H1 (cell line): ENCODE measurements around the gene NIM1K. TPM values are rescaled to one million over a fixed set of nuclear protein-coding genes. Genes with fewer than 3 reads are reported as not detected.

ENCODE experiments used
- CTCF ChIA-PET: fragments of 300-600 bp; sonication (Branson Sonifier 250); formaldehyde crosslinking; loops from one replicate; lab custom pipeline; 2021; ENCODE audit not compliant: partially characterized antibody; lab: Charles Lee
- POLR2A ChIA-PET: fragments of 300-600 bp; sonication (Branson Sonifier 250); formaldehyde crosslinking; loops from one replicate; lab custom pipeline; 2021; ENCODE audit warnings: inconsistent platforms; ENCODE audit not compliant: partially characterized antibody; lab: Charles Lee
- DNase-seq, 2 experiments: peaks; one replicate each; pipeline versions ENCODE4 v3.0.0 to v3.0.0-alpha.2; 2010 to 2022; ENCODE audit warnings: low spot score in 2 of 2, low read depth in 1 of 2, mixed read lengths in 1 of 2
- FAIRE-seq: peaks from 2 replicates; lab custom pipeline; 2011; peaks lifted over from hg19 to GRCh38; lab: Jason Lieb, UNC
- H2AFZ ChIP-seq: 2 replicates; pipeline ENCODE4 v1.8.1; 2012; ENCODE audit warnings: low read length, inconsistent platforms
- H2AK5ac ChIP-seq: 2 replicates; pipeline ENCODE4 v1.6.1; 2013; ENCODE audit warnings: low read depth, low read length
- H2BK120ac ChIP-seq: replicated peaks from 2 replicates; pipeline ENCODE3; 2013; ENCODE audit warnings: low read depth, low read length, inconsistent platforms
- H2BK12ac ChIP-seq: 2 replicates; pipeline ENCODE4 v1.6.1; 2013; ENCODE audit warnings: low read depth, low read length
- H2BK15ac ChIP-seq: 2 replicates; pipeline ENCODE4 v1.6.1; 2013; ENCODE audit warnings: low read length
- H2BK20ac ChIP-seq: 2 replicates; pipeline ENCODE4 v1.6.1; 2013; ENCODE audit warnings: low read length
- H2BK5ac ChIP-seq: 2 replicates; pipeline ENCODE4 v1.6.1; 2013; ENCODE audit warnings: low read depth, low read length
- H3K14ac ChIP-seq: 2 replicates; pipeline ENCODE4 v1.6.1; 2013; ENCODE audit warnings: inconsistent platforms; ENCODE audit not compliant: insufficient read length
- H3K18ac ChIP-seq: 2 replicates; pipeline ENCODE4 v1.6.1; 2013; ENCODE audit warnings: low read length; ENCODE audit errors: extremely low read depth
- H3K23ac ChIP-seq: 2 replicates; pipeline ENCODE4 v1.6.1; 2013; ENCODE audit warnings: inconsistent platforms; ENCODE audit not compliant: insufficient read length
- H3K23me2 ChIP-seq: 2 replicates; pipeline ENCODE4 v1.6.1; 2013; ENCODE audit warnings: low read depth, low read length
- H3K27ac ChIP-seq: 2 replicates; pipeline ENCODE4 v1.6.1; 2011; ENCODE audit warnings: low read depth, low read length, inconsistent platforms
- H3K27me3 ChIP-seq, 4 experiments: replicated peaks in 1 of 4; 1 replicate in 1 of 4; 2 replicates in 3 of 4; pipeline versions ENCODE4 v1.6.1 to v1.8.1; 2011 to 2013; ENCODE audit warnings: low read length in 3 of 4, mild to moderate bottlenecking in 3 of 4, inconsistent platforms in 2 of 4, mixed read lengths in 2 of 4, moderate library complexity in 1 of 4; ENCODE audit not compliant: control insufficient read depth in 3 of 4, insufficient read depth in 3 of 4; ENCODE audit errors: extremely low read depth in 1 of 4
- H3K36me3 ChIP-seq, 4 experiments: 2 replicates each; pipeline versions ENCODE4 v1.6.1 to v1.8.1; 2011 to 2013; ENCODE audit warnings: mild to moderate bottlenecking in 4 of 4, low read length in 3 of 4, moderate library complexity in 2 of 4, control low read depth in 1 of 4, inconsistent platforms in 1 of 4; ENCODE audit not compliant: insufficient read depth in 4 of 4, control insufficient read depth in 2 of 4
- H3K4ac ChIP-seq: replicated peaks from 2 replicates; pipeline ENCODE3; 2013; ENCODE audit warnings: low read length, low read depth, mixed read lengths, inconsistent platforms; ENCODE audit not compliant: insufficient read length
- H3K4me1 ChIP-seq, 4 experiments: replicated peaks in 1 of 4; 1 replicate in 1 of 4; 2 replicates in 3 of 4; pipeline versions ENCODE4 v1.6.1 to v1.8.1; 2011 to 2013; ENCODE audit warnings: low read length in 3 of 4, inconsistent platforms in 2 of 4, mixed read lengths in 1 of 4; ENCODE audit not compliant: insufficient read depth in 4 of 4, control insufficient read depth in 3 of 4
- H3K4me2 ChIP-seq, 2 experiments: 2 replicates each; pipeline versions ENCODE4 v1.6.1 to v1.8.1; 2011 to 2013; ENCODE audit warnings: low read depth in 2 of 2, low read length in 2 of 2, control low read depth in 1 of 2, inconsistent platforms in 1 of 2, mild to moderate bottlenecking in 1 of 2; ENCODE audit not compliant: insufficient read depth in 1 of 2
- H3K4me3 ChIP-seq, 4 experiments: fragments of 200-600, 300-600 bp in 1 of 4; sonication (generic), shearing (Covaris generic), sonication (Bioruptor Twin) in 1 of 4; 2 replicates each; pipeline versions ENCODE4 v1.5.1 to v1.8.1; 2011 to 2016; ENCODE audit warnings: low read length in 4 of 4, low read depth in 3 of 4, control low read depth in 2 of 4, inconsistent platforms in 2 of 4, mild to moderate bottlenecking in 2 of 4, mixed read lengths in 1 of 4, moderate library complexity in 1 of 4; ENCODE audit not compliant: insufficient read depth in 2 of 4; ENCODE audit errors: extremely low read depth in 1 of 4
- H3K56ac ChIP-seq: replicated peaks from 2 replicates; pipeline ENCODE3; 2013; ENCODE audit warnings: low read depth, mild to moderate bottlenecking, mixed read lengths, low read length, inconsistent platforms; ENCODE audit not compliant: insufficient read length
- H3K79me1 ChIP-seq: 2 replicates; pipeline ENCODE4 v1.6.1; 2013; ENCODE audit warnings: low read depth, low read length, control low read depth
- H3K79me2 ChIP-seq, 2 experiments: 2 replicates each; pipeline versions ENCODE4 v1.6.1 to v1.8.1; 2012 to 2013; ENCODE audit warnings: low read length in 2 of 2, mild to moderate bottlenecking in 2 of 2, inconsistent platforms in 1 of 2; ENCODE audit not compliant: insufficient read depth in 2 of 2, control insufficient read depth in 1 of 2
- H3K9ac ChIP-seq, 4 experiments: replicated peaks in 1 of 4; 1 replicate in 1 of 4; 2 replicates in 3 of 4; pipeline versions ENCODE4 v1.6.1 to v1.8.1; 2011 to 2013; ENCODE audit warnings: low read depth in 3 of 4, low read length in 3 of 4, control low read depth in 2 of 4, mild to moderate bottlenecking in 2 of 4, moderate library complexity in 2 of 4, inconsistent platforms in 1 of 4; ENCODE audit errors: extremely low read depth in 1 of 4
- H3K9me3 ChIP-seq, 2 experiments: 2 replicates each; pipeline versions ENCODE4 v1.6.1 to v1.8.1; 2012 to 2013; ENCODE audit warnings: mild to moderate bottlenecking in 2 of 2, moderate library complexity in 2 of 2, control low read depth in 1 of 2, inconsistent platforms in 1 of 2, low read depth in 1 of 2, low read length in 1 of 2, mixed read lengths in 1 of 2; ENCODE audit not compliant: insufficient read depth in 2 of 2
- H4K20me1 ChIP-seq, 2 experiments: replicated peaks in 1 of 2; 2 replicates each; pipeline versions ENCODE3 to v1.8.1; 2011 to 2013; ENCODE audit warnings: inconsistent platforms in 2 of 2, low read length in 2 of 2, mild to moderate bottlenecking in 1 of 2; ENCODE audit not compliant: insufficient read depth in 2 of 2, control insufficient read depth in 1 of 2
- H4K5ac ChIP-seq: 2 replicates; pipeline ENCODE4 v1.6.1; 2013; ENCODE audit warnings: low read length, low read depth, mixed read lengths, inconsistent platforms; ENCODE audit not compliant: insufficient read length
- H4K8ac ChIP-seq: 2 replicates; pipeline ENCODE4 v1.8.0; 2013; ENCODE audit warnings: mild to moderate bottlenecking, moderate library complexity, low read length, inconsistent platforms; ENCODE audit not compliant: insufficient read depth; ENCODE audit errors: extremely low read depth
- H4K91ac ChIP-seq: replicated peaks from 2 replicates; pipeline ENCODE3; 2013; ENCODE audit warnings: low read length, mixed read lengths, inconsistent platforms; ENCODE audit not compliant: insufficient read length
- GABPA ChIP-seq: IDR thresholded peaks from 2 replicates; pipeline ENCODE4 v1.6.1; 2011; ENCODE audit warnings: mild to moderate bottlenecking, low read length, moderate library complexity, borderline replicate concordance; ENCODE audit not compliant: insufficient read depth
- NRF1 ChIP-seq: IDR thresholded peaks from 2 replicates; pipeline ENCODE4 v1.6.1; 2011; ENCODE audit warnings: mild to moderate bottlenecking, low read depth, low read length, improper control_type of control experiment
- PHF8 ChIP-seq: fragments of 200-600 bp; sonication (generic); conservative IDR thresholded peaks from 2 replicates; pipeline ENCODE4 v1.7.1; 2012; ENCODE audit warnings: low read depth, mild to moderate bottlenecking, inconsistent platforms, low read length, moderate library complexity
- POLR2A ChIP-seq, 2 experiments: IDR thresholded peaks; 1 replicate in 1 of 2; 2 replicates in 1 of 2; pipeline ENCODE4 v1.6.1; 2011; ENCODE audit warnings: low read depth in 2 of 2, low read length in 2 of 2, mild to moderate bottlenecking in 2 of 2; ENCODE audit errors: control extremely low read depth in 1 of 2
- POLR2AphosphoS5 ChIP-seq: IDR thresholded peaks from 2 replicates; pipeline ENCODE4 v1.6.1; 2011; ENCODE audit warnings: low read depth, low read length
- SIRT6 ChIP-seq: IDR thresholded peaks from one replicate; pipeline ENCODE4 v1.7.1; 2012; ENCODE audit warnings: low read length, inconsistent platforms
- SIX5 ChIP-seq: IDR thresholded peaks from 2 replicates; pipeline ENCODE4 v1.6.1; 2011; ENCODE audit warnings: mild to moderate bottlenecking, low read depth, low read length
- TBP ChIP-seq: IDR thresholded peaks from 2 replicates; pipeline ENCODE4 v1.6.1; 2011; ENCODE audit warnings: low read depth, low read length, improper control_type of control experiment
- TCF12 ChIP-seq: IDR thresholded peaks from 2 replicates; pipeline ENCODE4 v1.6.1; 2011; ENCODE audit warnings: low read depth, mild to moderate bottlenecking, low read length
- TEAD4 ChIP-seq: IDR thresholded peaks from 2 replicates; pipeline ENCODE4 v1.6.1; 2012; ENCODE audit warnings: low read depth, low read length, inconsistent platforms, mixed read lengths
- ZNF274 ChIP-seq: IDR thresholded peaks from 2 replicates; pipeline ENCODE4 v1.7.0; 2012; ENCODE audit warnings: low read length, borderline replicate concordance; ENCODE audit errors: extremely low read depth
- WGBS, 2 experiments: shearing (Covaris generic) in 1 of 2; methylation state at CpG; one replicate each; pipeline versions ENCODE4 v1.1.6 to v1.1.7; 2013 to 2015; ENCODE audit warnings: low lambda C conversion rate in 2 of 2, mixed read lengths in 2 of 2, inconsistent platforms in 1 of 2, low coverage in 1 of 2, missing lambda C conversion rate in 1 of 2; ENCODE audit not compliant: insufficient replicate concordance in 2 of 2, insufficient coverage in 1 of 2, insufficient read length in 1 of 2; ENCODE audit errors: extremely low coverage in 1 of 2, missing lambda C conversion rate in 1 of 2; 5-methylcytosine and 5-hydroxymethylcytosine counted together
- polyA plus RNA-seq, 7 experiments: library from polyadenylated mRNA; depleted of rRNA in 3 of 7; stranded (reverse) in 5 of 7; unstranded in 2 of 7; fragments of >200 nt in 5 of 7; fragments of 200-250 nt in 2 of 7; gene quantifications; 1 replicate in 5 of 7; 2 replicates in 1 of 7; 4 replicates in 1 of 7; pipeline versions ENCODE4 v1.2.1 to v1.2.3, GENCODE V29; 2011 to 2013; ENCODE audit warnings: missing spikeins in 2 of 7, mixed read lengths in 2 of 7
- total RNA-seq: library from RNA; stranded (reverse); fragmentation: NEBNext Ultra II Directional; extraction: Animal tissue kit (Norgen Biotek cat#: 25700); gene quantifications from 2 replicates; pipeline ENCODE4 v1.2.1, GENCODE V29; 2021
- TF ChIP-seq, protein P1 (sequence below): IDR thresholded peaks from 2 replicates; pipeline ENCODE4 v1.6.1; 2012; ENCODE audit warnings: inconsistent platforms
- TF ChIP-seq, protein P2 (sequence below): IDR thresholded peaks from 2 replicates; pipeline ENCODE4 v1.6.1; 2011; ENCODE audit warnings: low read length, improper control_type of control experiment

Gene NIM1K
- total and polyA plus RNA-seq, 2 of the 8 experiments (the other 6 are each of a cell fraction or from before 2014, with no cell fraction given): not detected

DNA sequence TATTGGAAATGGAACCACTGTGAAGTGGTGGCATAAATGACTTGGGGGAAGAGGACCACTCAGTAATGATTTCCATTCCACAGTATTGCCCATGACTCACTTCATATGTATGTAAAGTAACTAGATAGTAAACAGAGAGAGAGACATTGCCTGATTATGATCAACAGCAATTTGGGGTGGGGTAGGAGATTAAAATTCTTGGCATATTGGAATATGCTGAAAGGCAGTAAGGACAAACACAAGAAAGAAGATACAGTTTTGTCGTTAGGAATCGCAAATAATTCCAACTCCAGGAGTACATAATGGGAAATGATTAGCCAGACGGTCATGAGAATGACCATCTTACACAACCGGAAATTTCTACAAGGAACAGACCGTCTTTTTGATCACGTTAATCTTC lies 122.7 kb downstream of the NIM1K start:
- Histone ChIP-seq H2BK15ac (no peak overlapping the region), H2BK20ac (no peak overlapping the region; the same call in 1 of the 2 replicates), H4K5ac (no peak overlapping the region), H3K4me3 (no peak overlapping the region), H3K36me3 (peaks cover 0 to 11% (median 0%) of the 10 kb centered on the region in 4 experiments; a peak in 1 of 8 replicates), H3K79me2 (peaks cover 29 to 35% of the 10 kb centered on the region in 2 experiments), H2AFZ (no peak overlapping the region), H4K91ac (peak overlapping the region; percentile 31), H2BK12ac (no peak overlapping the region), H3K4me1 (peaks cover 0 to 12% (median 7%) of the 10 kb centered on the region in 4 experiments; a peak in 6 of 7 replicates), H3K9ac (no peak overlapping the region), H3K27ac (no peak overlapping the region), H3K18ac (no peak overlapping the region), H3K27me3 (no peaks in the 10 kb centered on the region), H3K23me2 (peaks cover 2% of the 10 kb centered on the region), H2BK5ac (peak overlapping the region; percentile 97; the same call in 1 of the 2 replicates), H3K4ac (no peak overlapping the region), H2BK120ac (peak overlapping the region; percentile 89), H3K79me1 (no peaks in the 10 kb centered on the region), H3K23ac (no peak overlapping the region), H3K14ac (no peak overlapping the region), H3K9me3 (no peaks in the 10 kb centered on the region), H2AK5ac (no peak overlapping the region), H4K20me1 (peaks cover 15 to 22% of the 10 kb centered on the region in 2 experiments), H3K4me2 (no peak overlapping the region; a peak in 1 of 4 replicates), H3K56ac (no peak overlapping the region), H4K8ac (no peak overlapping the region)
- TF ChIP-seq, protein P1, sequence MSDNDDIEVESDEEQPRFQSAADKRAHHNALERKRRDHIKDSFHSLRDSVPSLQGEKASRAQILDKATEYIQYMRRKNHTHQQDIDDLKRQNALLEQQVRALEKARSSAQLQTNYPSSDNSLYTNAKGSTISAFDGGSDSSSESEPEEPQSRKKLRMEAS: no peak
- no peak for TF ChIP-seq ZNF274
- TF ChIP-seq NRF1: no peak
- no peak for TF ChIP-seq TBP
- TF ChIP-seq PHF8: no peak
- TF ChIP-seq, protein P2, sequence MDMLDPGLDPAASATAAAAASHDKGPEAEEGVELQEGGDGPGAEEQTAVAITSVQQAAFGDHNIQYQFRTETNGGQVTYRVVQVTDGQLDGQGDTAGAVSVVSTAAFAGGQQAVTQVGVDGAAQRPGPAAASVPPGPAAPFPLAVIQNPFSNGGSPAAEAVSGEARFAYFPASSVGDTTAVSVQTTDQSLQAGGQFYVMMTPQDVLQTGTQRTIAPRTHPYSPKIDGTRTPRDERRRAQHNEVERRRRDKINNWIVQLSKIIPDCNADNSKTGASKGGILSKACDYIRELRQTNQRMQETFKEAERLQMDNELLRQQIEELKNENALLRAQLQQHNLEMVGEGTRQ: no peak
- TF ChIP-seq POLR2A (IDR thresholded peaks at IDR 0.05; ENCODE audit: control extremely low read depth in 1 of 2, low read depth in 2 of 2, low read length in 2 of 2): no peak
- no peak for TF ChIP-seq GABPA
- no peak for TF ChIP-seq TCF12
- no peak for TF ChIP-seq TEAD4
- TF ChIP-seq SIRT6: no peak
- no peak for TF ChIP-seq POLR2AphosphoS5
- no peak for TF ChIP-seq SIX5
- no peak for DNase-seq
- ChIA-PET POLR2A (no interaction called here), CTCF (no interaction called here)
- no peak for FAIRE-seq
- WGBS, 2 experiments: 84% methylated on average over 6 of the region's 6 CpGs; no CpG with 5 or more reads in 1 of the 2 experiments
